Measurements from ENCODE around the gene FER.
"Not testable (repeated sequence)": the region's sequence is repeated elsewhere in the genome, so short reads cannot be mapped to it uniquely, and the experiment has no call there.

Gene FER

GRCh38 chr5:108747774-108748400 is at the start of gene FER:
FER (plus strand) TSS chr5:108747897; CDS start chr5:108798183, 50,286 bp downstream.
- no peak for DNase-seq (ENCODE audit: low read depth)

GRCh38 chr5:108700388-108700787 is 47.3 kb upstream of the FER start:
- not testable (repeated sequence) for DNase-seq (ENCODE audit: low read depth)

- DNase-seq (ENCODE audit: low read depth), result no peak
Measured at GRCh38 chr5:108700930-108701329, 46.8 kb upstream of the FER start.

DNA sequence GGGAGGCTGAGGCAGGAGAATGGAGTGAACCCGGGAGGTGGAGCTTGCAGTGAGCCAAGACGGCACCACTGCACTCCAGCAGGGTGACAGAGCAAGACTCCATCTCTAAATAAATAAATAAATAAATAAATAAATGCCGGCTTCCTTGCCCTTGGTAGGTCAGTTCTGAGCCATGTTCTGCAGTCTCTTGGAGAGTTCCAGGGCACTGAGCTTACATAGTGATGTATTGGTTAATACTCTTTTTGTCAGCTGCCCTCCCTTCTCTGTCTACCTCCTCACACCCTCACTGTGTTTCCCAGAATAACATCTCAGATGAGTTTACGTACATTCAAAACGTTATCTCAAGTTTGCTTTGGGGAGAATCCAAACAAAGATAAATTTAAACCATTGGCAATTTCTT is 45.2 kb upstream of the FER start:
- DNase-seq (ENCODE audit: low read depth), result no peak

GRCh38 chr5:108703313-108703712 is 44.4 kb upstream of the FER start:
- no peak for DNase-seq (ENCODE audit: low read depth)

DNA sequence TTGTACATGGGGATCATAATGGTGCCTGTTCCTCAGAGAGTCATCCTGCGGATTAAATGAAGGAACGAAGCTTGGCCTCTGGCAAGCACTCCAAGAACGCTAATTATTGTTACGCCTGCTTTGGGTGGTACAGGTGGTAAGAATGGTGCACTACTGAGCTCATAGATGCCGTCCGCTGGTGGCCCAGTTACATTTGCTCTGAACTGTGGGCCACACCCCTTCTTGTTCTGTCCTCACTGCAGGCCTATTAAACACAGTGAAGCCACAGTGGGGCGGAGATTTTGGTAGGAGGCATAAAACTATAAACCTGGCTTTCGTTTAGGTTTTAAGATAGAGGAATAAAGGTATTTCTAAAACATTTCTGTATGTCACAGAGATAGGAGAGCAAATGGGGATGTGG is 40.6 kb upstream of the FER start:
- no peak for DNase-seq (ENCODE audit: low read depth)

DNA sequence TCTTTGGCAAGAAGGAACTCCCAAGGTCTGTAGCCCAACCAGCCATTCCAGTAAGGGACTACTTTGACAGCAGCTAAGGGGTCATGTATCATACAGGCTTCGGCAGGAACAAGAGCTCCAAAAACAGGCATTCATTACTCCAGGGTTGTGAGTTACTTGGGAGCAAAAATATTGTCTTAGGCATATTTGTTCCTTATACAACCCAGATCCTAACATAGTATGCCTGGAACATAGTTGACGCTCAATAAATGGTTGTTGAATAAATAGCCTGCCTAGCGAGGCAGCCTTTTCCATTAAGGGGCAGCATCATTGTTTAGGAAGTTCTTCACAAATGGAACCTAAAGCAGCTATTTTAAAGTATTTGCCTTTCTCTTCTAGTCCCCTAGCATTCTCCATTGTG is 35.8 kb upstream of the FER start:
- DNase-seq (ENCODE audit: low read depth), result no peak

DNA sequence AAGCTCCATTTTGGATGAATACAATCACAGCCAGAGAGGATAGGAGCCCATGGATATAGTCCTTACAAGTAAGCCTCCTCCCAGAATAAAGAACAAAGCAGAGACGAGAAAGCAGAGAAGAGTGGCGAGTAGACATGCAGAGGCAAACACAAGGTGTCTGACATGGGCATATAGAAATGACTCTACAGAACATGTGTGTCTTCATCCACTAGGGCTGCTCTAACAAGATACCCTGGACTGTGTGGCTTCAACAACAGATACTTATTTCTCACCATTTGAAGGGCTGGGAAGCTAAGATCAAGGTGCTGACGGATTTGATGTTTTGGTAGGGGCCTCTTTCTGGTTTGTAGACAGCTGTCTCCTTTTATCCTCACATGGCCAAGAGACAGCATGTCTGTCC is 32.3 kb upstream of the FER start:
- DNase-seq (ENCODE audit: low read depth), result no peak

DNA sequence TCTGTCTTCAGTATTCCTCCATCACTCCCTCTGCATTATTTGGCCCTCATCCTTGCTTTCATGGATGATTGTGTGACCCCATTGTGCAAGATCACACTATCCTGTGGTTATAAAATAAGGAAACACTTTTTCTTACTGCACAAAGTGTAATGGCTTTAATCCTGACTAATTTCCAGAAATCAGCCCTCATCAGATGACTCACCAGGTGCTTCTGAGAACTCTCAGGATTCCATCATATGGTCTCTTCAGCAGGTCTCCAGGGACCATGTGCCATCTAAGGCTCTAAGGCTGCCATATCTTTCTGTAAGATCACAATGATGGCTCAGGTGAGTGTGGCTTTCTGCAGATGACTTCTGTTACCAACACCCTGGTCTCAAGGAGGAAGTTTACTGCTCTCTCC is 27.3 kb upstream of the FER start:
- DNase-seq (ENCODE audit: low read depth), result no peak

- no peak for DNase-seq (ENCODE audit: low read depth)
Measured at GRCh38 chr5:108726446-108727235, 21.1 kb upstream of the FER start.

- DNase-seq (ENCODE audit: low read depth), result no peak
Measured at GRCh38 chr5:108727236-108727650, 20.5 kb upstream of the FER start.

DNA sequence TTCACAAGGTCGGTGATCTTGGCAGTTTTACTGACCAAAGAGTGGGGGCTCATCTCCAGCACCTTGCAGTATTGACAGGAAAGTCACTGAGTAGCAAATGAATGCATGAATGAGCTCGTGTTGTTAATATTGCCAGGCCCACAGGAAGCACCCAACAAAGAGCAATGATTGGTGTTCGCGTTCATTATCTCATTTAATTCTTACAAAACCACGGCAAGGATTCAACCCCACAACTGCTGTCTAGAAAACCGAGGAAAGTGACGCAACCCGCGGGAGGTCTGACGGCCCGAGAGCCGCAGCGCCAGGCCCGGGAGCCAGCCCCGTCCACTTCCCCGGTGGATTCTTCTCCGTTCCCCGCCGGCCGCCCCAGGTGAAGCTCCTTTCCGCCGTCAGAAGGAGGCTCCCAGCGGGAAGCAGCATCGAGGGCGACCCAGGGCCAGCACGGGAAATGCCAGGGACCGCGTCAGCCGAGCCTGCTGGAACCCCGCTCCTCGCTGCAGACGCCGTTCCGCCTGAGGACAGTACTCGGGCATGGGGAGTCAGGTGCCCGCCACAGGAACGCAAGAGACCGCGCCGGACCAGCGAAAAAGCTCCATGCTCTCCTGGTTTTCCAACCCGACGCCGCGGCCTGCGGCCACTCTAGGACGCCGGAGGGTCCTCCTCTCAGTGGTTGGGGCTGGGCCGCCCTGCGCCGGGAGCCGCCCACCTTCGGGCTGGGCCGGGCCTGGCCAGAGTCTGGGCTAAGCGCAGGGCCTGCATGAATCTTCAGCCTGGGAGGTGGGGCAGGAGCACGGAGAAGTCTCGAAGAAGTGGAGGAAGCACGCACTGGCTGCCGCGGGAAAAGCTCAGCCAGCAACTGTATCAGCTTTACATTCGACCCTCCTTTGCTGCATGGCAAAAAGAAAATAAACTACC is 19.8 kb upstream of the FER start:
- peak; percentile 62 for DNase-seq (ENCODE audit: low read depth)

DNA sequence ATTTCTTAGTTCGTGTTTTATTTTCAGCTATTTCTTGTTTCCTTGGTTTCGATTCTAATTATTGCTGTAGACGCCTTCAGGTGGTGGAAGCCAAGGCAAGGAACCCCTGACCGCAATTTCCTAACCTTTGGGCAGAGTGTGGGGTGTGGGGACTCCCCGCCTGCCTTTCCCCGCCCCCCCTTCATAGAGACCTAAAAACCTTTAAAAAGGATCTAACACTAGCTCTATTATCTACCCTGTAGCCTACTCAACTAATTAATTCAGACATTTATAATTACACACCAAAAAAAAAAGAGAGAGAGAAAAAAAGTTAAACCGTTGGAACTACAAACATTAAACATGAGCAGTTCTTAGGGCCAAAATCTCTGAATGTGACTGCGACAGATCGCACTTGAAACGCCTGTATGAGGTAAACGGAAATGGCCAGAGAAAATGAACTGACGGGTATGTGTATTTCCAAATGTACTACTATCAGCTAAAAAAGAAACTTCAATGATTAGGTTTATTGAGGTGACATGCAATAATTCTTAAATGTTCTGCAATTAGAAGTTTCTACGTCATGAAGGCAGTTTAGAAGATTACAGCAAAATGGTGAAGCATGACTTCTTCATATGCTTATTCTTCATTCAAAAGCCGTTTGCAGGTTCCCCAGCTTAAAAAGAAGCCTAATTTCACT is 19.0 kb upstream of the FER start:
- no peak for DNase-seq (ENCODE audit: low read depth)

- no peak for DNase-seq (ENCODE audit: low read depth)
Measured at GRCh38 chr5:108729242-108729615, 18.5 kb upstream of the FER start.

- no peak for DNase-seq (ENCODE audit: low read depth)
Measured at GRCh38 chr5:108730617-108731340, 16.9 kb upstream of the FER start.

DNA sequence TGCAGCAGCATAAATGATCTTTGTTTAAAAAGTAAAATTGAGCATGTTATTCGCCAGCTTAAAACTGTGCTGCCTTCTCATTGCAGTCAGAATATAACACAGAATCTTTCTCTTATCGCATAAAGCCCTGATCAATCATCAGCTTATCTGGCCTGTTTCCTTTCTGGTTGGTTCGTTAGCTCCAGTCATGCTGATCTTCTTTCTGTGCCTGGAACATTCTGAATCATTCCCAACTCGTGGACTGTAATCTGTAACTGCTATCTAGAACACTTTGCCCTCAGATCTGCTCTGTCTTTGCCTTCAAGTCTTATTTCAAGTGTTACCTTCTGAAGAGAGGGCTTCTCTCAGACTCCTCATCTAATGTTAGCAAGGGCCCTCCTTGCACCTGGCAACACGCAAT is 11.9 kb upstream of the FER start:
- DNase-seq (ENCODE audit: low read depth), result no peak

- DNase-seq (ENCODE audit: low read depth), result no peak
Measured at GRCh38 chr5:108736855-108737254, 10.8 kb upstream of the FER start.

DNA sequence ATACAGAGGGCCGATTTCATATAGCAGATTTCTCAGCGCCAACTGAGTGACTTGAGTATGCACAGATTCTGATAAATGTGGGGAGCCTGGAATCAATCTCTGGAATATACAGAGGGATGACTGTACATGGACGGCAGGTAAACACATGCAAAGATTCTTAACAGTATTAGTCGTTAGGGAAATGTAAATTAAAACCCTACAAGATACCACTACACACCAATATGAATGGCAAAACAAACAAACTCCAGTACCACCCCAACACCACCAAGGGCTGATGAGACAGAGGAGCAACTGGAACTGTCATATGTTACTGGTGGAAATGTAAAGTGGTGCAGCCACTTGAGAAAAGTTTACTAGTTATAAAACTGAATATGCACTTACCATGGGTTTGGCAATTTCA is 8.3 kb upstream of the FER start:
- no peak for DNase-seq (ENCODE audit: low read depth)

GRCh38 chr5:108739906-108740305 is 7.8 kb upstream of the FER start:
- DNase-seq (ENCODE audit: low read depth), result no peak

GRCh38 chr5:108743319-108743718 is 4.4 kb upstream of the FER start:
- no peak for DNase-seq (ENCODE audit: low read depth)

DNA sequence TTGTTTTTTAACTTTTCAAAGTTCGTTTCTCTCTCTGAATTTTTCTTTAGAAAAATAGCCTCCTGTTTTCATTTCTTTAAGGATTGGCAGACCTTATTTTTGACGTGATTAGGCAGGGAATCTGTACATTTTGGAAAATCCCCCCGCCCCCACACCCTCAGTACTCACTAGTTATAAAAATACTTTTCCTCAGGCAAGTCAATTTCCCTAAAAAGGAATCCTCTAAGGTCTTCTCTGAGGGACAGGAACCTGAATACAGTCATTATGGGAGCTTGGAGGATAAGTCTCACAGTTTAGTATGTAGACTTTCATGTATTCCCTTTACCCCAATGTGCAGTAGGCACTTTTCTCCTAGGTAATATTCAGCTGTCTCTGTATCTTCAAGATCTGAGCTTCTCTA is 3.9 kb upstream of the FER start:
- DNase-seq (ENCODE audit: low read depth), result no peak

Data from GM04503 (cell line).